Aorta (tissue), 4 donors: ENCODE measurements around the gene OPRD1. TPM values are rescaled to one million over a fixed set of nuclear protein-coding genes. Genes with fewer than 3 reads are reported as not detected.

Experiments used
- polyA plus RNA-seq, 2 donors: library from polyadenylated mRNA; stranded (reverse); fragments of 200-250 nt; gene quantifications; one replicate each; pipeline ENCODE4 v1.2.3, GENCODE V29; 2013
- total RNA-seq, 2 donors: library from RNA; stranded (reverse); fragmentation: NEBNext Ultra II Directional; extraction: Animal tissue kit (Norgen Biotek cat#: 25700); gene quantifications; one replicate each; pipeline ENCODE4 v1.2.1, GENCODE V29; 2021
- donor health status: healthy with polysubstance abuse.
- donor health status: Bipolar disorder and iron deficiency.
- donor health status: DM: no; HTN: no; CAD: no.
- donor health status: DM: yes; HTN: yes; CAD: no.

The OPRD1 gene
- total and polyA plus RNA-seq, 4 donors = not detected

Other genes starting within 250 kb of the OPRD1 start
- gene RAB42, start 219.9 kb upstream of the OPRD1 start, total RNA-seq = 1 to 10 TPM; 2.0 to 4.3 TPM
- 1 to 10 TPM; 1.1 to 3.8 TPM for gene RAB42, start 219.9 kb upstream of the OPRD1 start, polyA plus RNA-seq
- gene TAF12, start 169.1 kb upstream of the OPRD1 start, total RNA-seq = 10 to 100 TPM; 14.6 to 17.1 TPM
- 10 to 100 TPM; 17.0 to 21.4 TPM for gene TAF12, start 169.1 kb upstream of the OPRD1 start, polyA plus RNA-seq
- gene RNU11, start 163.6 kb upstream of the OPRD1 start, total RNA-seq = not detected
- gene RNU11, start 163.6 kb upstream of the OPRD1 start, polyA plus RNA-seq = not detected
- 10 to 100 TPM; 11.1 to 11.9 TPM for gene GMEB1, start 143.4 kb upstream of the OPRD1 start, total RNA-seq
- gene GMEB1, start 143.4 kb upstream of the OPRD1 start, polyA plus RNA-seq = 1 to 10 TPM; 4.1 to 4.2 TPM
- gene YTHDF2, start 75.2 kb upstream of the OPRD1 start, total RNA-seq = 10 to 100 TPM; 40.1 to 46.5 TPM
- gene YTHDF2, start 75.2 kb upstream of the OPRD1 start, polyA plus RNA-seq = 10 to 100 TPM; 17.2 to 22.4 TPM
- 10 to 100 TPM; 23.9 to 35.2 TPM for gene EPB41, start 102.4 kb downstream of the OPRD1 start, total RNA-seq
- gene EPB41, start 102.4 kb downstream of the OPRD1 start, polyA plus RNA-seq = 1 to 10 TPM; 3.4 to 5.4 TPM